A673 (cell line): ENCODE results near the gene LONRF3.

ENCODE experiments used
- EZH2 ChIP-seq: fragments of 200-600 bp; sonication (generic); IDR thresholded peaks from 2 replicates; pipeline ENCODE4 v1.6.1; 2017; ENCODE audit warnings: borderline replicate concordance, low read depth, mild to moderate bottlenecking, mixed read lengths, antibody characterized with exemption, low read length; ENCODE audit not compliant: poor library complexity, severe bottlenecking
- TF ChIP-seq, protein P1 (sequence below): fragments of 300-800, 200-600 bp; sonication (generic); conservative IDR thresholded peaks from 2 replicates; pipeline ENCODE4 v1.5.1; 2017; ENCODE audit warnings: low read depth, mild to moderate bottlenecking, antibody characterized with exemption, low read length, moderate library complexity, mixed read lengths

DNA sequence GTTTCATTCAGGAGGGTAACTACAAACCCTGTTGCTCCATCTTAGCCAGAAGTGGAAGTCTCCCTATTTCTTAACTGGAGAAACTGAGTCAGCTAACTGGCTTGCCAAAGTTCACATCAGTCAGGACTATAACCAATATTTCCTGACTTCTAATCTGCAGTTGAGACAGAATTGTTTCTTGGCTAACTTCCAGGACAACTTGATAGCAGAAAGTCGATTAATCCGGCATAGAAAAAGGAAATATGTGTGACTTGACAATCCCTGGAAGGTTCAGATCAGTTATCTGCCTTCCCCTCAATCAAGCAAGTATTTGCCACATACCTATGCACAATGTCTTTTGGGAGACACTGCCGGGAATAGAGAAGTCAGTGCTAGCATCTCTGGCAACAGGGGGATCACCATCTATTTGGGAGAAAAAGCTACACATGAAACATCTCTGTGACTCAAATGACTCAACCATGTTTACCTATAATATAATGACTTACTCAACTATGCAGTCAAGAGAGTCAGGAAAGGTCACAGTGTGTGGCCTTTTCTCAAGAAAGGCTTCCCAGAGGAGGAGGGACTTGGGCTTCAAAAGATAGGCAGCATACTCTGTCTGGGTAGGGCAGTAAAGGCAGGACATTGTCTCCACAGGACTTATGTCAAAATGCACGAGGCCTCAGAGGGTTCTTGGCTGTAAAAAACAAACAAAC lies 12.4 kb upstream of the LONRF3 start:
- TF ChIP-seq, protein P1, sequence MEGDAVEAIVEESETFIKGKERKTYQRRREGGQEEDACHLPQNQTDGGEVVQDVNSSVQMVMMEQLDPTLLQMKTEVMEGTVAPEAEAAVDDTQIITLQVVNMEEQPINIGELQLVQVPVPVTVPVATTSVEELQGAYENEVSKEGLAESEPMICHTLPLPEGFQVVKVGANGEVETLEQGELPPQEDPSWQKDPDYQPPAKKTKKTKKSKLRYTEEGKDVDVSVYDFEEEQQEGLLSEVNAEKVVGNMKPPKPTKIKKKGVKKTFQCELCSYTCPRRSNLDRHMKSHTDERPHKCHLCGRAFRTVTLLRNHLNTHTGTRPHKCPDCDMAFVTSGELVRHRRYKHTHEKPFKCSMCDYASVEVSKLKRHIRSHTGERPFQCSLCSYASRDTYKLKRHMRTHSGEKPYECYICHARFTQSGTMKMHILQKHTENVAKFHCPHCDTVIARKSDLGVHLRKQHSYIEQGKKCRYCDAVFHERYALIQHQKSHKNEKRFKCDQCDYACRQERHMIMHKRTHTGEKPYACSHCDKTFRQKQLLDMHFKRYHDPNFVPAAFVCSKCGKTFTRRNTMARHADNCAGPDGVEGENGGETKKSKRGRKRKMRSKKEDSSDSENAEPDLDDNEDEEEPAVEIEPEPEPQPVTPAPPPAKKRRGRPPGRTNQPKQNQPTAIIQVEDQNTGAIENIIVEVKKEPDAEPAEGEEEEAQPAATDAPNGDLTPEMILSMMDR = no peak
- no peak for TF ChIP-seq EZH2
